Natural killer cell (primary cell): ENCODE results near the gene CBLN1. TPM values are rescaled to one million over a fixed set of nuclear protein-coding genes. Genes with fewer than 3 reads are reported as not detected.

Source experiments
- ATAC-seq, 3 donors: fragments of 150-1000 bp in 2 of 3; fragments of 200-7000 bp in 1 of 3; cut with Tn5 transposase; 1 replicate in 1 of 3; 2 replicates in 2 of 3; pipeline ENCODE4 v1.10.0; 2021; ENCODE audit warnings: mild to moderate bottlenecking in 2 of 3, moderate library complexity in 2 of 3
- DNase-seq, 2 donors: peaks; one replicate each; pipeline versions ENCODE4 v3.0.0 to v3.0.0-alpha.2; 2013 to 2021; ENCODE audit warnings: mixed read lengths in 1 of 2
- H3K27ac ChIP-seq: one replicate; pipeline ENCODE4 v1.5.1; 2013; ENCODE audit warnings: mild to moderate bottlenecking, low read length
- H3K27me3 ChIP-seq: one replicate; pipeline ENCODE4 v1.6.1; 2013; ENCODE audit warnings: low read length; ENCODE audit not compliant: control insufficient read depth, insufficient read depth
- H3K36me3 ChIP-seq: one replicate; pipeline ENCODE4 v1.6.1; 2013; ENCODE audit warnings: low read length; ENCODE audit not compliant: control insufficient read depth, insufficient read depth
- H3K4me1 ChIP-seq: one replicate; pipeline ENCODE4 v1.6.1; 2013; ENCODE audit warnings: low read length; ENCODE audit not compliant: control insufficient read depth, insufficient read depth
- H3K4me3 ChIP-seq: one replicate; pipeline ENCODE4 v1.5.1; 2013; ENCODE audit warnings: low read length
- H3K9me3 ChIP-seq: one replicate; pipeline ENCODE4 v1.6.1; 2013; ENCODE audit warnings: low read length; ENCODE audit not compliant: control insufficient read depth, insufficient read depth
- H3K27ac Mint-ChIP-seq, 2 donors: one replicate each; pipeline ENCODE4 v1.8.0; 2022; ENCODE audit warnings: mild to moderate bottlenecking in 2 of 2, mixed read lengths in 2 of 2, moderate library complexity in 1 of 2
- H3K27me3 Mint-ChIP-seq, 2 donors: one replicate each; pipeline ENCODE4 v1.8.0; 2022; ENCODE audit warnings: low read depth in 2 of 2, mixed read lengths in 2 of 2
- H3K36me3 Mint-ChIP-seq: one replicate; pipeline ENCODE4 v1.8.0; 2022; ENCODE audit warnings: mixed read lengths
- H3K4me1 Mint-ChIP-seq, 2 donors: one replicate each; pipeline ENCODE4 v1.8.0; 2022; ENCODE audit warnings: mixed read lengths in 2 of 2
- H3K4me3 Mint-ChIP-seq: one replicate; pipeline ENCODE4 v1.8.0; 2022; ENCODE audit warnings: mild to moderate bottlenecking, moderate library complexity, mixed read lengths
- H3K9me3 Mint-ChIP-seq, 2 donors: one replicate each; pipeline ENCODE4 v1.8.0; 2022; ENCODE audit warnings: mixed read lengths in 2 of 2
- WGBS: methylation state at CpG from one replicate; pipeline ENCODE4 v1.1.7; 2013; ENCODE audit warnings: missing lambda C conversion rate; ENCODE audit not compliant: insufficient coverage; 5-methylcytosine and 5-hydroxymethylcytosine counted together
- intact Hi-C: fragments of 100-400 bp; cut with micrococcal nuclease; formaldehyde crosslinking; loops from one replicate; pipeline ENCODE4 v1.14.2; 2022
- total RNA-seq, 4 donors: library from RNA; stranded (reverse); fragments of 120-200 nt in 1 of 4; gene quantifications; one replicate each; pipeline versions ENCODE4 v1.2.3 to v1.2.4, GENCODE V29; 2013 to 2022
- TF ChIP-seq, protein P1 (sequence below): fragments of 200-600 bp; IDR thresholded peaks from one replicate; pipeline ENCODE4 v1.8.0; 2022; ENCODE audit warnings: antibody characterized with exemption

Gene CBLN1
- total RNA-seq, 3 donors from 2014 or later (not counting 1 experiment from before 2014, with no cell fraction given) = not detected

DNA sequence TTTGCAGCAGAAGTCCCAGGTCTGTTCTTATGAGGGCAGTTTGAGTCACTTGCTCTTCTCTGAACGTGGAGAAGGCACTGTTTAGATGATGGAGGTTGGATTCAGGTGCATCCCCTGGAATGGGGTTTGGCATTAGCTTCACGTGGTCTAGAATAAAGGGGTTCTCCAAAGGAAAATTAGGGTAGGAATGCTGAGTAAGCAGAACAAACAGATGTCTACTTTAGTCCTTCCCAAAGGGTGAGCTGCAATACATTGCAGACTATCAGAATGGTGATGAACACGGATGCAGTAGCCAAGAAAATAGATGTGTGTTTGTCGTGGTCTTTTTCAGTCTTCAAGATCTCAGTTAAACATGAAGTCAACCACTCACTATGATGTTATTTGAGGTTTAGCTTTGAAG is 3.3 kb upstream of the CBLN1 start:
- H3K27ac Mint-ChIP-seq = no peak overlapping the region
- ATAC-seq = no peak
- 43% methylated on average over 2 of the region's 4 CpGs for WGBS
- Histone ChIP-seq H3K4me1 (peaks cover 6% of the 10 kb centered on the region), H3K9me3 (no peaks in the 10 kb centered on the region), H3K27me3 (peaks cover 31% of the 10 kb centered on the region), H3K27ac (no peak overlapping the region), H3K4me3 (no peak overlapping the region), H3K36me3 (no peaks in the 10 kb centered on the region)
- no peaks in the 10 kb centered on the region for H3K36me3 Mint-ChIP-seq
- no peak overlapping the region for H3K4me3 Mint-ChIP-seq
- H3K4me1 Mint-ChIP-seq = peaks cover 5 to 6% of the 10 kb centered on the region in 2 donors
- peaks cover 0 to 4% of the 10 kb centered on the region in 2 donors for H3K9me3 Mint-ChIP-seq
- no peak for DNase-seq
- peaks cover 38 to 44% of the 10 kb centered on the region in 2 donors for H3K27me3 Mint-ChIP-seq
- intact Hi-C loops = no loop called here
- TF ChIP-seq, protein P1, sequence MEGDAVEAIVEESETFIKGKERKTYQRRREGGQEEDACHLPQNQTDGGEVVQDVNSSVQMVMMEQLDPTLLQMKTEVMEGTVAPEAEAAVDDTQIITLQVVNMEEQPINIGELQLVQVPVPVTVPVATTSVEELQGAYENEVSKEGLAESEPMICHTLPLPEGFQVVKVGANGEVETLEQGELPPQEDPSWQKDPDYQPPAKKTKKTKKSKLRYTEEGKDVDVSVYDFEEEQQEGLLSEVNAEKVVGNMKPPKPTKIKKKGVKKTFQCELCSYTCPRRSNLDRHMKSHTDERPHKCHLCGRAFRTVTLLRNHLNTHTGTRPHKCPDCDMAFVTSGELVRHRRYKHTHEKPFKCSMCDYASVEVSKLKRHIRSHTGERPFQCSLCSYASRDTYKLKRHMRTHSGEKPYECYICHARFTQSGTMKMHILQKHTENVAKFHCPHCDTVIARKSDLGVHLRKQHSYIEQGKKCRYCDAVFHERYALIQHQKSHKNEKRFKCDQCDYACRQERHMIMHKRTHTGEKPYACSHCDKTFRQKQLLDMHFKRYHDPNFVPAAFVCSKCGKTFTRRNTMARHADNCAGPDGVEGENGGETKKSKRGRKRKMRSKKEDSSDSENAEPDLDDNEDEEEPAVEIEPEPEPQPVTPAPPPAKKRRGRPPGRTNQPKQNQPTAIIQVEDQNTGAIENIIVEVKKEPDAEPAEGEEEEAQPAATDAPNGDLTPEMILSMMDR = no peak

DNA sequence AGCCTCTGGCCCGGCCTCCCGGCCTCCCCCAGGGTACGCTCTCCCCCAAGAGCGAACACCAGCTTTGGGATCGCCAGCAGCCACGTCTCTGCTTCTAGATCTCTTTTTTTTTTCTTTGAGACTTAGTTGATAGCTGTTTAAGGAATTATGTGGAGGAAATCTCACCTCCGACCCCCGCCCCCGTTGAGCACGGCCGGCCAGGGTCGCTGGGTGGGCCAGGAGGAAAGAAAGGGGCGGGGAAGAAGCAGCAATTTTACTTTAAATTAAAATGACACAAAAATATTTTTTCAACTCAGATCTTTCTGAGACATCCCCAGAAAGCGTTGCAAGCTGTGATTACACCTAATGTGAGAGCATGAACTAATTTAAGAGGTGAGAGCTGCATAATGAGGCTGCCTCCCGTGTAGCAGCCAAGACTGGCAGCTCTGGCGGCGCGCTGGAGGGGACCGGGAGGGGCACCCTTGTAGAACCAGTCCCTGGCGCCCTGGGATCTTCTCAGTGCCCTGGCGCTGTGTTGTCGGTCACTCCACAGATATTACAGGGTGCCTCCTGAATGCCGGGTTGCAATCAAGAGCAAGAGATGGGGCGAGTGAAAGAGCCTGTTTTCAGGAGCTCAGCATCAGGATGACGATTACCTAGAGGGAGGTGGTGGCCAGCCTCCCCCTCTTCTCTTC is 1.9 kb upstream of the CBLN1 start:
- peaks cover 36% of the 10 kb centered on the region for H3K27me3 ChIP-seq
- Mint-ChIP-seq H3K27ac (no peak overlapping the region), H3K36me3 (peaks cover 6% of the 10 kb centered on the region), H3K9me3 (peaks cover 0 to 4% of the 10 kb centered on the region in 2 donors), H3K4me3 (peak overlapping the region; percentile 64), H3K27me3 (peaks cover 51 to 58% of the 10 kb centered on the region in 2 donors), H3K4me1 (peaks cover 5 to 10% of the 10 kb centered on the region in 2 donors)
- DNase-seq (no peak), ATAC-seq (no peak)
- H3K4me3 ChIP-seq = no peak overlapping the region
- peaks cover 6% of the 10 kb centered on the region for H3K4me1 ChIP-seq
- TF ChIP-seq, protein P1 = no peak
- no peaks in the 10 kb centered on the region for H3K9me3 ChIP-seq
- H3K36me3 ChIP-seq = no peaks in the 10 kb centered on the region
- H3K27ac ChIP-seq = no peak overlapping the region
- WGBS = 5% methylated on average over 18 of the region's 25 CpGs
- intact Hi-C loops = no loop called here

DNA sequence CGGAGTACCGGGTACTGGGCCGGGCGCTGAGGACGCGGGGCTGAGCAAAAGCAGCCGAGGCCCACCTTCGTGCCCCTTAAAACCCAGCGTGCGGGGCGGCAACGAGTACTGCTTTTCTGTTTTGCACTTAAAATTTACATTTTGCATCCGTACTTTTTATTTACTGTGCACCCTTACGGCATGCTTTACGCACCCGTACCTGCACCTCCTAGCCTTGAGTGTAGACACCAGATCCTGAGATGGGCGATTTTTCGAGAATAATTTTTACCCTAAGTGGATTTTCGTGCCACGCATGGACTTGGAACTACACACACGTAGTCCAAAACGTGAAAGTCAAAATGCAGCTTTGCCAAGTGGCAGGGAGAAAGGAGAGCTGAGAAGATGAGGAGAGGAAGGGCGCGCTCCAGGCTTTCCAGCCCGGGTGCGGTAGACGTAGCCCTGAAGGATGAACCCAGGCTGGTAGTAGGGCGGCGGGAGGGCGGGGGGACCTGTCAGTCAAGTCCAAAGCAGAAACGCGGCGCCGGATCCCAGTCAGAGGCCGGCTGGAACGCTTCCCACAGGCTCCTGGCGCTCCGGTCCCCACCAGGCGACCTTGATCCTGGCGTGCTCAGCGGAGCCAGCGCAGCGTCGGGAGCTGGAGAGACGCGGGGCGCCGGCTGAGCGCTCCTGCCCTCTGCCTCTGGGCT is 1.2 kb upstream of the CBLN1 start:
- no peak overlapping the region for H3K4me3 ChIP-seq
- H3K9me3 ChIP-seq = no peaks in the 10 kb centered on the region
- peaks cover 6% of the 10 kb centered on the region for H3K4me1 ChIP-seq
- TF ChIP-seq, protein P1 = no peak
- no peaks in the 10 kb centered on the region for H3K36me3 ChIP-seq
- no peak overlapping the region for H3K27ac ChIP-seq
- H3K27me3 ChIP-seq = peaks cover 41% of the 10 kb centered on the region
- ATAC-seq (no peak), DNase-seq (no peak)
- peaks cover 55 to 61% of the 10 kb centered on the region in 2 donors for H3K27me3 Mint-ChIP-seq
- intact Hi-C loops = no loop called here
- WGBS = 5% methylated on average over 49 of the region's 49 CpGs
- H3K4me3 Mint-ChIP-seq = peak overlapping the region; percentile 78
- peaks cover 5 to 10% of the 10 kb centered on the region in 2 donors for H3K4me1 Mint-ChIP-seq
- H3K36me3 Mint-ChIP-seq = peaks cover 7% of the 10 kb centered on the region
- peaks cover 0 to 4% of the 10 kb centered on the region in 2 donors for H3K9me3 Mint-ChIP-seq
- no peak overlapping the region for H3K27ac Mint-ChIP-seq
